Myometrial cell (primary cell): Measurements from ENCODE around the gene SEL1L2. TPM values are rescaled to one million over a fixed set of nuclear protein-coding genes. Genes with fewer than 3 reads are reported as not detected.

ENCODE experiments used
- total RNA-seq: library from RNA; depleted of rRNA; stranded (reverse); fragments of >200 nt; gene quantifications from 2 replicates; pipeline ENCODE4 v1.2.3, GENCODE V29; 2015

Gene SEL1L2, protein sequence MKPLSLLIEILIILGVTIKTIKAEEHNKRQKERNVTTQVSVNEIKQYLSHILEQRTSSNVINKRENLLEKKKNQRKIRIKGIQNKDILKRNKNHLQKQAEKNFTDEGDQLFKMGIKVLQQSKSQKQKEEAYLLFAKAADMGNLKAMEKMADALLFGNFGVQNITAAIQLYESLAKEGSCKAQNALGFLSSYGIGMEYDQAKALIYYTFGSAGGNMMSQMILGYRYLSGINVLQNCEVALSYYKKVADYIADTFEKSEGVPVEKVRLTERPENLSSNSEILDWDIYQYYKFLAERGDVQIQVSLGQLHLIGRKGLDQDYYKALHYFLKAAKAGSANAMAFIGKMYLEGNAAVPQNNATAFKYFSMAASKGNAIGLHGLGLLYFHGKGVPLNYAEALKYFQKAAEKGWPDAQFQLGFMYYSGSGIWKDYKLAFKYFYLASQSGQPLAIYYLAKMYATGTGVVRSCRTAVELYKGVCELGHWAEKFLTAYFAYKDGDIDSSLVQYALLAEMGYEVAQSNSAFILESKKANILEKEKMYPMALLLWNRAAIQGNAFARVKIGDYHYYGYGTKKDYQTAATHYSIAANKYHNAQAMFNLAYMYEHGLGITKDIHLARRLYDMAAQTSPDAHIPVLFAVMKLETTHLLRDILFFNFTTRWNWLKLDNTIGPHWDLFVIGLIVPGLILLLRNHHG
- not detected in 2 replicates for total RNA-seq

DNA sequence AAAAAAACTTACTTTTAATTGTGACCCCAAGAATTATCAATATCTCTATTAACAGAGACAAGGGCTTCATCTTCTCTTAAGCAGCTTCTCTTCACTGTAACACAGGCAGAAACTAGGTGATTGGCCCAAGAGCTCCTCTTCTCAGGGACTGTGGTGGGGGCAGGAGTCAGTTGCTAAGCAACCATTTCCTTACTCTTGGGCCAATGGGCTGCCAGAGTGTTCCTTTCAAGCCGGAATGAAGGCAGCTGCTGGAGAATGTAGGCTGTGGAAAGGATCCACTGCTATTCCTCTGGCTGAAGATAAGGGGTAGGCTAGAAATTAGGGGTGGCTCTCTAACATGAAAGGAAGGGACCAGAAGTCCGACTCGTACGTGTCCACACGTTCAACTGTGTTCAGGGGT, at the start of gene SEL1L2:
Gene SEL1L2, minus strand, starts transcription at position 150 of the 400 bp plus-strand sequence. Its CDS starts 80 bp downstream, at position 70.

DNA sequence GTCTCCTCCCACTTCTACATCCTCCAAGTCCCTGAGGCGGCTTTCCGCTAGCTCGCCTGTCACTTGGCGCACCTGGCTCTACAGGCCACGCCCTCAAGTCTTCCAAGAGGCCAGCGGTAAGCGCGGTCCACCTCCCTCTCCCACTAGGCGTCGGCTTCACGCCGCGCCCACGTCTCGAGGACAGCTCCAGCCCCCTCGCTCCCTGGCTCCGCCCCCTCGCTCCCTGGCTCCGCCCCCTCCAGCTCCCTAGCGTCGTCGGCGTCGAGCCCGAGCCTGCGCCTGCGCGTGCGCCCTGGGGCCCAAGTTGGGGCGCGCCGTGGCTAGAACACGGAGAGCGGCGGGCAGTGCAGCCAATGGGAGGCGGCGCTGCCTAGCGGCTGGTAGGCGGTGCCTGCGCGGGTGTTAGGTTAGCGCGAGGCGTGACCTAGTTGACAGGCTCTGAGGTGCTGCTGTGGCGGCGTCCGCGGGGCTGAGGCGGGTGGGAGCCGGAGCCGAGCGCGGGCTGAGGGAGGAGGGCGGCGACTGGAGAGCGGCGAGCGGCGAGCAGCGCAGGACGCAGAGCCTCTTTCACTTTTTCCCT, 4.8 kb upstream of the SEL1L2 start, which contains the start of gene MACROD2:
Gene MACROD2, plus strand, starts transcription at position 431 of the 580 bp plus-strand sequence.

Other genes starting within 250 kb of the SEL1L2 start
- gene ESF1, start 205.7 kb downstream of the SEL1L2 start, total RNA-seq: 3.2 and 4.4 TPM in 2 replicates
- 23.9 and 28.0 TPM in 2 replicates for gene NDUFAF5, start 205.6 kb downstream of the SEL1L2 start, total RNA-seq
- not detected in 2 replicates for gene MACROD2, start 4.9 kb upstream of the SEL1L2 start, total RNA-seq